ENCODE results near the gene CDH23. TPM values are rescaled to one million over a fixed set of nuclear protein-coding genes. Genes with fewer than 3 reads are reported as not detected.
A peak's percentile ranks its signal among the peaks of the same experiment; 100 is the strongest.

CDH23 gene
- polyA plus RNA-seq, 1 donor from 2014 or later, result 6.6 TPM

GRCh38 chr10:71611709-71612422, 215.1 kb downstream of the CDH23 start:
- Histone ChIP-seq H3K27ac (ENCODE audit: low read length) (peak overlapping the region; percentile 46), H3K9me3 (ENCODE audit: low read length) (no peaks in the 10 kb centered on the region), H2AFZ (ENCODE audit: low read depth, low read length) (no peak overlapping the region), H3K4me3 (ENCODE audit: low read length) (no peak overlapping the region), H4K20me1 (ENCODE audit: insufficient read depth) (no peaks in the 10 kb centered on the region), H3K36me3 (ENCODE audit: insufficient read depth, low read length) (no peaks in the 10 kb centered on the region), H3K27me3 (ENCODE audit: insufficient read depth, low read depth, low read length) (no peaks in the 10 kb centered on the region), H3K4me2 (ENCODE audit: low read length) (peak overlapping the region; percentile 27), H3K9me2 (ENCODE audit: insufficient read depth, low read length) (no peaks in the 10 kb centered on the region), H3K79me2 (replicated peaks; ENCODE audit: insufficient read depth, low read length) (no peaks in the 10 kb centered on the region), H3F3A (ENCODE audit: insufficient read depth, low read length, poor library complexity, severe bottlenecking) (no peaks in the 10 kb centered on the region), H3K9ac (ENCODE audit: low read length) (no peak overlapping the region)
- TF ChIP-seq REST (IDR thresholded peaks at IDR 0.05; ENCODE audit: borderline replicate concordance) (no peak), POLR2AphosphoS5 (IDR thresholded peaks at IDR 0.05) (peak; percentile 46)

- no peaks in the 10 kb centered on the region for H3K36me3 ChIP-seq (ENCODE audit: insufficient read depth, low read length)
- no peak overlapping the region for H3K4me3 ChIP-seq (ENCODE audit: low read length)
- no peak overlapping the region for H2AFZ ChIP-seq (ENCODE audit: low read depth, low read length)
- H3K27me3 ChIP-seq (ENCODE audit: insufficient read depth, low read depth, low read length), result no peaks in the 10 kb centered on the region
- H3K4me2 ChIP-seq (ENCODE audit: low read length), result no peak overlapping the region
- no peaks in the 10 kb centered on the region for H3K9me3 ChIP-seq (ENCODE audit: low read length)
- H3F3A ChIP-seq (ENCODE audit: insufficient read depth, low read length, poor library complexity, severe bottlenecking), result no peaks in the 10 kb centered on the region
- no peak overlapping the region for H3K27ac ChIP-seq (ENCODE audit: low read length)
- H3K79me2 ChIP-seq (replicated peaks; ENCODE audit: insufficient read depth, low read length), result no peaks in the 10 kb centered on the region
- H3K9ac ChIP-seq (ENCODE audit: low read length), result no peak overlapping the region
- no peaks in the 10 kb centered on the region for H4K20me1 ChIP-seq (ENCODE audit: insufficient read depth)
- no peaks in the 10 kb centered on the region for H3K9me2 ChIP-seq (ENCODE audit: insufficient read depth, low read length)
- TF ChIP-seq TAF1 (IDR thresholded peaks at IDR 0.05; ENCODE audit: low read depth), result no peak
- TF ChIP-seq EZH2 (IDR thresholded peaks at IDR 0.05; ENCODE audit: borderline replicate concordance, insufficient read depth, low read length, poor library complexity, severe bottlenecking), result no peak
- TF ChIP-seq POLR2AphosphoS5 (IDR thresholded peaks at IDR 0.05), result no peak
- no peak for TF ChIP-seq REST (IDR thresholded peaks at IDR 0.05; ENCODE audit: borderline replicate concordance)
- no peak for TF ChIP-seq SMC3 (conservative IDR thresholded peaks at IDR 0.05; ENCODE audit: poor library complexity)
- TF ChIP-seq MXI1 (conservative IDR thresholded peaks at IDR 0.05; ENCODE audit: poor library complexity, severe bottlenecking), result no peak
- no peak for TF ChIP-seq EP300 (conservative IDR thresholded peaks at IDR 0.05; ENCODE audit: poor library complexity, severe bottlenecking)
- TF ChIP-seq RAD21 (conservative IDR thresholded peaks at IDR 0.05), result no peak
- TF ChIP-seq CTCF (IDR thresholded peaks at IDR 0.05; ENCODE audit: poor library complexity, severe bottlenecking), result no peak
Observed at GRCh38 chr10:71613261-71613777, 216.6 kb downstream of the CDH23 start.

All from neural cell (in vitro differentiated cells).